Choroid plexus epithelial cell (primary cell): ENCODE results near the gene NSFL1C.
"Not testable (repeated sequence)": the region's sequence is repeated elsewhere in the genome, so short reads cannot be mapped to it uniquely, and the experiment has no call there.

Source experiments
- DNase-seq: peaks from one replicate; pipeline ENCODE4 v3.0.0-alpha.2; 2010; ENCODE audit warnings: low read depth
- H3K4me3 ChIP-seq: 2 replicates; pipeline ENCODE4 v1.5.1; 2011; ENCODE audit warnings: low read depth, mild to moderate bottlenecking, control low read depth, low read length, moderate library complexity
- CTCF ChIP-seq: conservative IDR thresholded peaks from 2 replicates; pipeline ENCODE4 v1.5.1; 2011; ENCODE audit warnings: low read depth, mild to moderate bottlenecking, control low read depth, inconsistent platforms, low read length, moderate library complexity

The NSFL1C gene

GRCh38 chr20:1503564-1504227 is 37.0 kb upstream of the NSFL1C start:
- no peak overlapping the region for H3K4me3 ChIP-seq

GRCh38 chr20:1500496-1500895 is 33.8 kb upstream of the NSFL1C start:
- no peak for DNase-seq
- no peak overlapping the region for H3K4me3 ChIP-seq
- TF ChIP-seq CTCF = no peak

More at GRCh38 chr20:1503564-1504227, 37.0 kb upstream of the NSFL1C start:
- TF ChIP-seq CTCF = peak; percentile 100
- DNase-seq = peak; percentile 97

- TF ChIP-seq CTCF = no peak
- DNase-seq = no peak
- H3K4me3 ChIP-seq = no peak overlapping the region
These were observed 33.1 kb upstream of the NSFL1C start for GRCh38 chr20:1499528-1500420.

- H3K4me3 ChIP-seq, DNase-seq: not testable (repeated sequence)
These were observed 30.7 kb upstream of the NSFL1C start for GRCh38 chr20:1497371-1497770.

- no peak for DNase-seq
- no peak overlapping the region for H3K4me3 ChIP-seq
- TF ChIP-seq CTCF = no peak
These were observed 30.3 kb upstream of the NSFL1C start for GRCh38 chr20:1496930-1497329.

- no peak overlapping the region for H3K4me3 ChIP-seq
- TF ChIP-seq CTCF = no peak
- DNase-seq = no peak
These were observed 27.8 kb upstream of the NSFL1C start for GRCh38 chr20:1494436-1494835.

- TF ChIP-seq CTCF = no peak
- DNase-seq = no peak
- H3K4me3 ChIP-seq = no peak overlapping the region
These were observed 26.9 kb upstream of the NSFL1C start for GRCh38 chr20:1493536-1493935.
